GM04504 (cell line): ENCODE data around the gene RFX8.
"Not testable (repeated sequence)": the region's sequence is repeated elsewhere in the genome, so short reads cannot be mapped to it uniquely, and the experiment has no call there.

ENCODE experiments used
- DNase-seq: peaks from one replicate; pipeline ENCODE4 v3.0.0-alpha.2; 2012; ENCODE audit warnings: low read depth

RFX8 gene

DNA sequence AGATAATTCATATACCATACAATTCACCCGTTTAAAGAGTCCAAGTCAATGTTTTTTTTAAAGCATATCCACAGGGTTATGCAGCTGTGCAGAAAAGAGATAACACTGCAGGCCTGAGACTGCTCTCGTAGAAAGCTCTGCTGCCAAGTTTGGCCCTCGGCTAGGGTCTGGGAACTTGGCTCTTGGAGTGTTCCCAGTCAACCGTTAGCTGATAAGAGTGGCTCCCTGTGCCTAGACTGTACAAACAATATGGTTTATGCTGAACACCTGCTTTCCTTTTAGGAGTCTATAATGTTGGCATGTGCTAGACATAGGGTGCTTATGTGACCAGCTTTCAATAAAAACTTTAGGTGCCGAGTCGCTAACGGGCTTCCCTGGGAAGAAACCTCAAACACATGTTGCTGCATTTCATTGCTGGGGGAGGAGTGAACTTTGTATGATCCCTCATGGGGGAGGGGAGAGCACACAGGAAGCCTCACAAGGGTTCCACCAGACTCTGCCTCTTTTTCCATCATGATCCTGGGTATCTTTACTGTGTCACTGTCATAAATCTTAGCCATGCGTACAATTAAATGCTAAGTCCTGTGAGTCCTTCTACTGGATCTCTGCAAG, 34.7 kb downstream of the RFX8 start:
- no peak for DNase-seq

DNA sequence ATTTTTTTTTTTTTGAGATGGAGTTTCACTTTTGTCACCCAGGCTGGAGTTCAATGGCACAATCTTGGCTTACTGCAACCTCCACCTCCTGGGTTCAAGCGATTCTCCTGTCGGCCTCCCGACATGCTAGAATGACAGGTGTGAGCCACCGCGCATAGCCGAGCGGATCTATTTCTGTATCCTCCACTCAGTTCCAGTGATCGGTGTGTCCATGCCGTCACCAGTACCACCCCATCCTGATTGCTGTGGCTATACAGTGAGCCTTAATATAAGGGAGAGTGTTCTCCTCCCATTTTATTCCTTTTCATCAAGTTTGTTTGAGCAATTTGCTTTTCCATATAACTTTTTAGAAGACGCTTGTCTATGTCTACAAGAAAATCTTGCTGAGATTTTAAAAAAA, 35.2 kb downstream of the RFX8 start:
- DNase-seq: no peak

GRCh38 chr2:101438555-101438954, 36.4 kb downstream of the RFX8 start:
- DNase-seq: not testable (repeated sequence)

DNA sequence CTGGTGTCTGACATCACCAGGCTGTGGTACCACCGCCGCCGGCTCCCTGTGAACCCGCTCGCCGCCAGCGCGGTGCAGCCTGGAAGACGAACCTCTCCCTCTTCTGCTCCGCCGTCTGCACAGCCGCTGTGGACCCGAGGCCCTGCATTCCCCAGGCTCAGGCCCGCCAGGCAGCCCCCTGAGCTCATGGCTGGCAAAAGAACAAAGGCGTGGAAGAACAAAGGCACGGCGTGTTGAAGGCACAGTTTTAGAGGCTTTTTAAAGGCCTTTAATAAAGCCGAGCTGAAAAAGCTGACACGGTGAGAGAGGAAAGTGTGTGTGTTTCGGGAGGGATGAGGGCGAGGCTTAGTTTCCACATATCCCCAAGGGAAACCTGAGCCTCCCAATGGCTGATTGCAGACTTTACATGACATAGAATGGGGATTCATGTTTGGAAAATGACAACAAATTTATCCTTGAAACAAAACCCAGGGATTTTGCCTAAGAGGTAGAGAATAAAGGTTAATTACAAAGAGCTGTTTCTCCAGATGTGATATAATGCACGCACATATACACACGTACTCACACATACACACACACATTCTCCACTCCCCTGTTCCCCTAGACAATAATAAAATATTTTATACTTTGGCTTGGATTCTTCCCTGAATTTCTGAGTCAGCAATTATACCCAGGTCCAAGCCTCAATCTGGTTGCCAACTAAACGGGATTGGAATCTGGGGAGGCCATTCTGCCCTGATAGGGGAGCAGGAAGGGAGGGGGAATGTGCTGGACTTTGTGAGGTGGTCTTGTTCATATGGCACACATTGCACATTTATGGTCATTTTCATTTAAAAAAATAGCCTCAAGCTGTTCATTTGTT, 39.7 kb downstream of the RFX8 start:
- peak; percentile 10 for DNase-seq

- DNase-seq: peak; percentile 35
Measured at GRCh38 chr2:101433465-101433864, 41.4 kb downstream of the RFX8 start.

GRCh38 chr2:101432411-101433181, 42.3 kb downstream of the RFX8 start:
- peak; percentile 32 for DNase-seq

GRCh38 chr2:101431486-101431885, 43.4 kb downstream of the RFX8 start:
- DNase-seq: no peak

DNA sequence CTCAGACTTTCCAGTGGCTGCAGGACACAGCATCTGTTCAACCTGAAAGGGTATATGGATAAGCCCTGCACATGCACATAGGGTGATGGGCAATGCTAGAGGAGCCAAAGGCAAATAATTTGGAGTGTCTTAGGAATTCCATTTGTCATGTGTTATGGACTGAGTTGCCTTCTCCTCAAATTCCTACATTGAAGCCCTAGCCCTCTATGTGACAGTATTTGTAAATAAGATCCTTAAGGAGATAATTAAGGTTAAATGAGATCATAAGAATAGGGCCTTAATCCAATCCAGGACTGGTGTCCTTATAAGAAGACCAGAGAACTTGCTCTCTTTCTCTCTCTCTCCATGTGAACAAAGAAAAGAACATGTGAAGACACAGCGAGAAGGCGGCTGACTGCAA, 44.8 kb downstream of the RFX8 start:
- DNase-seq: peak; percentile 12

GRCh38 chr2:101429453-101429852, 45.5 kb downstream of the RFX8 start:
- no peak for DNase-seq

GRCh38 chr2:101428422-101429176, 46.3 kb downstream of the RFX8 start:
- DNase-seq: no peak

DNA sequence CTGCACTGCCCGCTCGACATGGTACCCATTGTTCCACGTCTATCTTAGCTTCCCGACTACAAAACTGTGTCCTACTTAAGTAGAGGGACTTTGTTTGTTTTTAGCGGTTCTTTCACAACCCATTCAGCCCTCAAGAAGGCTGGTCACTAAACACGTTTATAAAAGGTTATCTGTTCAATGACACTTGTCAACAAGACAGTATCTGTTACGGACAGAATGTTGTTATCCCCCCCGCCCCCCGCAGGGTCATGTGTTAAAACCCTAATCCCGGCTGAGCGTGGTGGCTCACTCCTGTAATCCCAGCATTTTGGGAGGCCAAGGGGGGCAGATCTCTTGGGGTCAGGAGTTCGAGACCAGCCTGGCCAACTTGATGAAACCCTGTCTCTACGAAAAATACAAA, 47.2 kb downstream of the RFX8 start:
- DNase-seq: no peak

DNA sequence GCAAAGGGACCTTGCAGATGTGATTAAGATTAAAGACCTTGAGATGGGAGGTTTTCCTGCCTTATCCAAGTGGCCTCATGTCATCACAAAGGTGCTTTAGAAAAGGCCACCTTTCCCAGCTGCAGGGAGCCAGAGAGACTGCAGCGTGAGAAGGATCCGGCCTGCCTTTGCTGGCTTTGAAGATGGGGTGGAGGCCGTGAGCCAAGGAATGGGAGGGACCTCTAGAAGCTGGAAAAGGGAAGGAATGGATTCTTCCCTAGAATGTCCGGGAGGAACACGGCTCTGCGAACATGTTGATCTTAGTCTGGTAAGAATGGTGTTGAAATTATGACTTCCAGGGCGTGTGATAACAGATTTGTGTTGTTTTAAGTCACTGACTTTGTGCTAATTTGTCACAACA, 47.7 kb downstream of the RFX8 start:
- DNase-seq: no peak

GRCh38 chr2:101426822-101427221, 48.1 kb downstream of the RFX8 start:
- DNase-seq: no peak

DNA sequence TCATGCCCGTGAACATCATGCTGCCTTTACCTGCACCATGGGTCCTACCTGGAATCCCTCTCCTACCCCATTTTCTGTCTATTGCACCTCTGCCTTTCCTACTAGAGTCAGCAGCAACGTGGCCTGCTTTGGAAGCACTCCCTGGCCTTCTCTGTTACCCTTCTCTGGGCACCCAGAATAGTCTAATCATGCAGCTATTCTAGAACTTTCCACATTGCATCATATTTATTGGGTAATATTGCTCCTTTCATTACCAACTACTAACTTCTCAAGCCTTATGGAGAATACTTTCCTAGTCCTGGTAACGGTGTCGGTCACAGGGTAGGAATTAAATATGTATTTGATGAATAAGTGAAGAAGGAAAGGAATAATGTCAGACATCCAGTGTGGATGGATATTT, 54.3 kb downstream of the RFX8 start:
- DNase-seq: no peak

DNA sequence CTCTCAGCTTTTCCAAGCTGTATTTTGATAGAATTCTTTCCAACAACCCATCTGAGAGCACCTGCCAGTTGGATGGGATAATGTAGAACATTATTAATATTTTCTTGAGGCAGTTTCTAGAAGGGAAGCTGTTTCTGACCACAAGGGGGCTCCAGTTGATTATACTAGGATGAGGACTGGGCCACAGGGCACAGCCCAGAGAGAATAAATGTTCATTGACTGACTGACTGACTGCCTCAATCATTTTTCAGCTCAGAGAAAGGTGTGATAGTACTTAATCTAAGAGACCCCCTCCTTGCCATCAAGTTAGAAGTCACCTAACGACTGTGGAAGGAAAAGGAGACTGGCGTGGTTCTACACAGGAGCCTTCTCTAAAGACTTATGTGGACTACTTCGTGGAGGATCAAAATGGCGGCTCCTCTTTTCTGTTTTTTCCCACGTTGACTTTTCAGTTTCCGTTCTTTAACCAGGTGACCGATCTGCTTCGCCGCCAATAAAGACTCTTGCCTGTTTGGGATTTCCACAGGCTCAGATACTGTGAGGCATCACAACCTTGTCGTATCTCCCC, 55.7 kb downstream of the RFX8 start:
- no peak for DNase-seq

GRCh38 chr2:101418460-101419095, 56.3 kb downstream of the RFX8 start:
- no peak for DNase-seq

DNA sequence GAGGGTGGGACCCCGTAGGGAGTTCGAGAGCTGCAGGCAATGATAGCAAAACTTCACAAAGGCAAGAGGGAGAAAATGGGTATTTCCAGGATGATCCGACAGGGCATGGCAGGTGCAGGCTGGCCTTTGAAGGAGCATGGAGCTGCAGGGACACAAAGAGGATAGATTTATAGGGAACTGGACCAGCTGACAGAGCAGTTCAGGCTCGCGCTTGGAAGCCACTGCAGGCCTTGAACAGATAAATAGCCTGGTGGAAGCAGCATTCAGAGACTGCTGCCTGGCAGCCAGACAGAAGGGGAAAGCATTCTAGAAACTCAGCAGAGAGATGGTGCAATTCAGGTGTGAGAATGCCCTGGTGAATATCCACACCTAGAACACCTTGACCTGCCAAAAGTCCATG, 58.3 kb downstream of the RFX8 start:
- no peak for DNase-seq

DNA sequence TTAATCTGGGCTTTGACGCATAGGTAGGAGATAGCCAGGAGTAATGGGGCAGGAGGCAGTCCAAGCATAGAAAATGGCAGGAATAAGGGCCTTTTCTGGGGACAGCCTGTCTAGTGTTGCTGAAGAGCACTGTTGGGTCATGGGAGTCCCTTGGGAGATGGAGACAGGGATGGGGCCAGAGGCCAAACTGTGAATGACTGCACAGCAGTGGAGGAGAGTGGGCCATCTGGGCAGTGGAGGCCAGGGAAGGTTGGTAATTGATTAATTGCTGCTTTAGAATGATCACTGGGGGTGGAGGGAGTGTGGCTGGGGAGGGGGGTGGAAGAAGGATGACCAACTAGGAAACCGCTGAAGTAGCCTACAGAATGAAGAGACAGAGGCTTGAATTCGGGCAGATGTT, 59.0 kb downstream of the RFX8 start:
- DNase-seq: no peak

- DNase-seq: no peak
Measured at GRCh38 chr2:101415220-101415619, 59.7 kb downstream of the RFX8 start.

- DNase-seq: no peak
Measured at GRCh38 chr2:101412092-101412694, 62.7 kb downstream of the RFX8 start.

GRCh38 chr2:101410746-101411145, 64.2 kb downstream of the RFX8 start:
- no peak for DNase-seq
